Measurements from ENCODE around the gene ADCY9. TPM values are rescaled to one million over a fixed set of nuclear protein-coding genes. Genes with fewer than 3 reads are reported as not detected.

The ADCY9 gene
- polyA plus RNA-seq, 1 donor from 2014 or later = 6.3 TPM

- Histone ChIP-seq H3K9me2 (ENCODE audit: insufficient read depth, low read length) (no peaks in the 10 kb centered on the region), H3K79me2 (replicated peaks; ENCODE audit: insufficient read depth, low read length) (no peaks in the 10 kb centered on the region), H3K9me3 (ENCODE audit: low read length) (no peaks in the 10 kb centered on the region), H4K20me1 (ENCODE audit: insufficient read depth) (no peaks in the 10 kb centered on the region), H3K27ac (ENCODE audit: low read length) (no peak overlapping the region), H3K9ac (ENCODE audit: low read length) (no peak overlapping the region), H3K27me3 (ENCODE audit: insufficient read depth, low read depth, low read length) (no peaks in the 10 kb centered on the region), H3K36me3 (ENCODE audit: insufficient read depth, low read length) (no peaks in the 10 kb centered on the region), H2AFZ (ENCODE audit: low read depth, low read length) (no peak overlapping the region), H3K4me3 (ENCODE audit: low read length) (no peak overlapping the region), H3K4me2 (ENCODE audit: low read length) (no peak overlapping the region), H3F3A (ENCODE audit: insufficient read depth, low read length, poor library complexity, severe bottlenecking) (no peaks in the 10 kb centered on the region)
- TF ChIP-seq POLR2AphosphoS5 (IDR thresholded peaks at IDR 0.05) (no peak), EP300 (conservative IDR thresholded peaks at IDR 0.05; ENCODE audit: poor library complexity, severe bottlenecking) (no peak), EZH2 (IDR thresholded peaks at IDR 0.05; ENCODE audit: borderline replicate concordance, insufficient read depth, low read length, poor library complexity, severe bottlenecking) (no peak), TAF1 (IDR thresholded peaks at IDR 0.05; ENCODE audit: low read depth) (no peak), RAD21 (conservative IDR thresholded peaks at IDR 0.05) (no peak)
Measured at GRCh38 chr16:3957344-3957980, 158.8 kb downstream of the ADCY9 start.

- no peaks in the 10 kb centered on the region for H3F3A ChIP-seq (ENCODE audit: insufficient read depth, low read length, poor library complexity, severe bottlenecking)
- H3K79me2 ChIP-seq (replicated peaks; ENCODE audit: insufficient read depth, low read length) = no peaks in the 10 kb centered on the region
- no peak overlapping the region for H2AFZ ChIP-seq (ENCODE audit: low read depth, low read length)
- no peak overlapping the region for H3K4me2 ChIP-seq (ENCODE audit: low read length)
- no peak overlapping the region for H3K27ac ChIP-seq (ENCODE audit: low read length)
- H3K9me2 ChIP-seq (ENCODE audit: insufficient read depth, low read length) = no peaks in the 10 kb centered on the region
- H3K4me3 ChIP-seq (ENCODE audit: low read length) = no peak overlapping the region
- no peaks in the 10 kb centered on the region for H3K36me3 ChIP-seq (ENCODE audit: insufficient read depth, low read length)
- H4K20me1 ChIP-seq (ENCODE audit: insufficient read depth) = no peaks in the 10 kb centered on the region
- TF ChIP-seq EP300 (conservative IDR thresholded peaks at IDR 0.05; ENCODE audit: poor library complexity, severe bottlenecking) (no peak), MXI1 (conservative IDR thresholded peaks at IDR 0.05; ENCODE audit: poor library complexity, severe bottlenecking) (no peak), EZH2 (IDR thresholded peaks at IDR 0.05; ENCODE audit: borderline replicate concordance, insufficient read depth, low read length, poor library complexity, severe bottlenecking) (no peak), SMC3 (conservative IDR thresholded peaks at IDR 0.05; ENCODE audit: poor library complexity) (no peak), TAF1 (IDR thresholded peaks at IDR 0.05; ENCODE audit: low read depth) (no peak), REST (IDR thresholded peaks at IDR 0.05; ENCODE audit: borderline replicate concordance) (no peak), CTCF (IDR thresholded peaks at IDR 0.05; ENCODE audit: poor library complexity, severe bottlenecking) (no peak), POLR2AphosphoS5 (IDR thresholded peaks at IDR 0.05) (no peak), RAD21 (conservative IDR thresholded peaks at IDR 0.05) (no peak)
- H3K27me3 ChIP-seq (ENCODE audit: insufficient read depth, low read depth, low read length) = no peaks in the 10 kb centered on the region
- no peak overlapping the region for H3K9ac ChIP-seq (ENCODE audit: low read length)
- H3K9me3 ChIP-seq (ENCODE audit: low read length) = no peaks in the 10 kb centered on the region
Measured at GRCh38 chr16:3954411-3954921, 161.8 kb downstream of the ADCY9 start.

Measured in neural cell (in vitro differentiated cells).